OCI-LY3 (cell line): ENCODE measurements around the gene APOO.

Experiments
- H2AFZ ChIP-seq: fragments of 200-600, 300-600 bp; shearing (Covaris generic); 2 replicates; pipeline ENCODE4 v1.6.0; 2014; ENCODE audit warnings: antibody characterized with exemption, low read depth, low read length
- H3K27ac ChIP-seq: fragments of 200-600, 300-600 bp; sonication (generic); 2 replicates; pipeline ENCODE4 v1.5.1; 2014; ENCODE audit warnings: mild to moderate bottlenecking, low read length, moderate library complexity, mixed read lengths
- H3K27me3 ChIP-seq: fragments of 200-600, 300-600 bp; sonication (generic); 2 replicates; pipeline ENCODE4 v1.6.1; 2014; ENCODE audit warnings: low read depth, low read length, mixed read lengths
- H3K36me3 ChIP-seq: fragments of 200-600, 300-600 bp; sonication (generic); replicated peaks from 2 replicates; pipeline ENCODE3; 2014; ENCODE audit warnings: low read depth, low read length, mixed read lengths
- H3K4me1 ChIP-seq: fragments of 300-600, 200-600 bp; sonication (generic); 2 replicates; pipeline ENCODE4 v1.6.1; 2014; ENCODE audit warnings: low read length, mixed read lengths
- H3K4me2 ChIP-seq: fragments of 200-600, 300-600 bp; sonication (generic); 2 replicates; pipeline ENCODE4 v1.6.1; 2014; ENCODE audit warnings: low read length, mixed read lengths
- H3K4me3 ChIP-seq: fragments of 300-600, 200-600 bp; sonication (generic); 2 replicates; pipeline ENCODE4 v1.5.1; 2014; ENCODE audit warnings: antibody characterized with exemption, mild to moderate bottlenecking, low read length, moderate library complexity
- H3K79me2 ChIP-seq: fragments of 300-600, 200-600 bp; shearing (Covaris generic); 2 replicates; pipeline ENCODE4 v1.6.1; 2014; ENCODE audit warnings: mild to moderate bottlenecking, low read length, mixed read lengths
- H3K9ac ChIP-seq: fragments of 300-600, 200-600 bp; shearing (Covaris generic); 2 replicates; pipeline ENCODE4 v1.6.0; 2014; ENCODE audit warnings: mild to moderate bottlenecking, low read length, moderate library complexity
- H3K9me3 ChIP-seq: fragments of 200-600, 300-600 bp; shearing (Covaris generic); 2 replicates; pipeline ENCODE4 v1.6.1; 2014; ENCODE audit warnings: low read length, mixed read lengths; ENCODE audit not compliant: insufficient read depth
- H4K20me1 ChIP-seq: fragments of 200-600, 300-600 bp; sonication (generic); 2 replicates; pipeline ENCODE4 v1.6.1; 2016; ENCODE audit warnings: low read length, mixed read lengths; ENCODE audit not compliant: insufficient read depth
- EZH2phosphoT487 ChIP-seq: fragments of 200-600 bp; shearing (Covaris generic); IDR thresholded peaks from 2 replicates; pipeline ENCODE4 v1.6.1; 2018; ENCODE audit warnings: antibody characterized with exemption, mixed run types, low read depth
- TF ChIP-seq, protein P1 (sequence below): fragments of 200-600, 300-600 bp; sonication (generic); IDR thresholded peaks from 2 replicates; pipeline ENCODE4 v1.5.1; 2014; ENCODE audit warnings: antibody characterized with exemption, low read length, low read depth

APOO gene

DNA sequence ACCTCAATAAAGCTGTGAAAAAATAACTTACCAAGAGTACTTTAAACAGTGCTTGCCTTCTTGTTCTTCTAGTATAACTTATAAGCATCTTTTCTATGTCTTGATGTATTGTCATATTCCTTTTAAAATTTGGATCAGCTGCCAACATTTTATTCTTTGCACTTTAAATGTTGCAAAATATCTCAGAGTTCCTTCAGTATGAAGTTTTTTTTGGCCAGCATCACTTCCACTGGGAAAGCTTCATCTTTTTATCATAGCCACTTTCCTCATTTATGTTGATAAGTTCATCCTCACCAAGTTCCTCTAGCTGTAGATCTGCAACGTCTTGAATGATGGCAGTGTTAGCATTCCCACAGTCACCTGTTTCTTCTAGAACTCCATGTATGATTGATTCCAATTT is 24.3 kb upstream of the APOO start:
- TF ChIP-seq, protein P1, sequence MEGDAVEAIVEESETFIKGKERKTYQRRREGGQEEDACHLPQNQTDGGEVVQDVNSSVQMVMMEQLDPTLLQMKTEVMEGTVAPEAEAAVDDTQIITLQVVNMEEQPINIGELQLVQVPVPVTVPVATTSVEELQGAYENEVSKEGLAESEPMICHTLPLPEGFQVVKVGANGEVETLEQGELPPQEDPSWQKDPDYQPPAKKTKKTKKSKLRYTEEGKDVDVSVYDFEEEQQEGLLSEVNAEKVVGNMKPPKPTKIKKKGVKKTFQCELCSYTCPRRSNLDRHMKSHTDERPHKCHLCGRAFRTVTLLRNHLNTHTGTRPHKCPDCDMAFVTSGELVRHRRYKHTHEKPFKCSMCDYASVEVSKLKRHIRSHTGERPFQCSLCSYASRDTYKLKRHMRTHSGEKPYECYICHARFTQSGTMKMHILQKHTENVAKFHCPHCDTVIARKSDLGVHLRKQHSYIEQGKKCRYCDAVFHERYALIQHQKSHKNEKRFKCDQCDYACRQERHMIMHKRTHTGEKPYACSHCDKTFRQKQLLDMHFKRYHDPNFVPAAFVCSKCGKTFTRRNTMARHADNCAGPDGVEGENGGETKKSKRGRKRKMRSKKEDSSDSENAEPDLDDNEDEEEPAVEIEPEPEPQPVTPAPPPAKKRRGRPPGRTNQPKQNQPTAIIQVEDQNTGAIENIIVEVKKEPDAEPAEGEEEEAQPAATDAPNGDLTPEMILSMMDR, result no peak
- no peak for TF ChIP-seq EZH2phosphoT487
- Histone ChIP-seq H4K20me1 (no peaks in the 10 kb centered on the region), H3K9ac (no peak overlapping the region), H3K36me3 (no peaks in the 10 kb centered on the region), H3K4me2 (no peak overlapping the region), H3K79me2 (no peaks in the 10 kb centered on the region), H3K27ac (no peak overlapping the region), H3K4me1 (peaks cover 8% of the 10 kb centered on the region), H3K27me3 (no peaks in the 10 kb centered on the region), H3K9me3 (no peaks in the 10 kb centered on the region), H3K4me3 (no peak overlapping the region), H2AFZ (no peak overlapping the region)

DNA sequence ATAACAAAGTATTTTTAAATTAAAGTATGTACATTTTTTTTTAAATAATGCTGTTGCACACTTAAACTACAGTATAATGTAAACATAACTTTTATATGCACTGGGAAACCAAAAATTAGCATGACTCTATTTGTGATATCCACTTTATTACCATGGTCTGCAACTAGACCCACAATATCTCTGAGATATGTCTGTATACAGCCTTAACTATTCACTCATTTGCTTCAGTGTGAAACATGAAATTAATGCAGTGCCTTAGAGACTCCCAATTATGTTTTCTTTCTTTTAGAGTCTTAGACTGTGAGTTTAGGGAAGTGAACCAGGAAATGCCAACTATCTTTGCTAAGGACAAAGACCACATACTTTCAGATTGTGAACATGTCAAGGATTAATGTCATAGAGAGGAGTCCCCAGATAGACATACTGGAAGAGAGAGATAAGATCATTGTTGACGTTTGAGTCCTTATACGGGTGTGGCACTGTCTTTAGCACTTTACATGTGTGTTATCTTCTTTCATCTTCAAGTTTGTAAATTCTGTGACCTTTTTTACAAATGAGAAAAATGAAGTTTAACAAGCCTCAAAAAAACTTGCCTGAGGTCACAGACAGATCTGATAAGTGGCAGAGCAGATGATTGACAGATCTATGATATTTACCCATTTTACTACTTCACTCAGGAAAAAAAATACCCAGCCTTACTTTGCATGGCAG is 23.3 kb upstream of the APOO start:
- no peaks in the 10 kb centered on the region for H3K79me2 ChIP-seq
- no peak overlapping the region for H3K27ac ChIP-seq
- H3K4me3 ChIP-seq, result no peak overlapping the region
- H3K27me3 ChIP-seq, result no peaks in the 10 kb centered on the region
- 0 out of 2 replicates have a peak overlapping the region, but pooled peaks have one; percentile 39 for H2AFZ ChIP-seq
- H3K9ac ChIP-seq, result no peak overlapping the region
- peak overlapping the region; percentile 12; the same call in 1 of the 2 replicates for H3K4me2 ChIP-seq
- H3K9me3 ChIP-seq, result no peaks in the 10 kb centered on the region
- H3K4me1 ChIP-seq, result peaks cover 8% of the 10 kb centered on the region
- TF ChIP-seq, protein P1, result no peak
- no peak for TF ChIP-seq EZH2phosphoT487
- H3K36me3 ChIP-seq, result no peaks in the 10 kb centered on the region
- H4K20me1 ChIP-seq, result no peaks in the 10 kb centered on the region

DNA sequence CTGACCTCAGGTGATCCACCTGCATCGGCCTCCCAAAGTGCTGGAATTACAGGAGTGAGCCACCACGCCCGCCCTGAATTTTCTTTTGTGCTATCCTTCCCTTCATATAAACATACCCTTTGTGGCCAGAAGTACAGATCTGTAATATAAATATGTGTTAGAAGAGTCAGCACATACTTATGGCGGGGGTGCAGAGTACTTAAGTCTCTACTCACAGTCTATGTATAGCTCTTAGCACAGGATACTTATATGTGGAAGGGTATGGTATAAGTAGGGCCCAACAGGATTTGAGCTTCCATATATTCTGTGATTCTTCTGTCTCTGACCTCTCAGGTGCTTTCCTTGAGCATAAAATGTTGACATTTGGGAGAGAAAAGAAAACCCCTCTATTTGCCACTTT is 18.3 kb upstream of the APOO start:
- H3K79me2 ChIP-seq, result no peaks in the 10 kb centered on the region
- peaks cover 3% of the 10 kb centered on the region for H3K4me1 ChIP-seq
- TF ChIP-seq EZH2phosphoT487, result no peak
- TF ChIP-seq, protein P1, result no peak
- H3K27me3 ChIP-seq, result no peaks in the 10 kb centered on the region
- no peak overlapping the region for H3K9ac ChIP-seq
- H3K9me3 ChIP-seq, result no peaks in the 10 kb centered on the region
- no peaks in the 10 kb centered on the region for H4K20me1 ChIP-seq
- no peak overlapping the region for H3K27ac ChIP-seq
- no peak overlapping the region for H2AFZ ChIP-seq
- no peak overlapping the region for H3K4me3 ChIP-seq
- H3K4me2 ChIP-seq, result no peak overlapping the region
- H3K36me3 ChIP-seq, result no peaks in the 10 kb centered on the region

DNA sequence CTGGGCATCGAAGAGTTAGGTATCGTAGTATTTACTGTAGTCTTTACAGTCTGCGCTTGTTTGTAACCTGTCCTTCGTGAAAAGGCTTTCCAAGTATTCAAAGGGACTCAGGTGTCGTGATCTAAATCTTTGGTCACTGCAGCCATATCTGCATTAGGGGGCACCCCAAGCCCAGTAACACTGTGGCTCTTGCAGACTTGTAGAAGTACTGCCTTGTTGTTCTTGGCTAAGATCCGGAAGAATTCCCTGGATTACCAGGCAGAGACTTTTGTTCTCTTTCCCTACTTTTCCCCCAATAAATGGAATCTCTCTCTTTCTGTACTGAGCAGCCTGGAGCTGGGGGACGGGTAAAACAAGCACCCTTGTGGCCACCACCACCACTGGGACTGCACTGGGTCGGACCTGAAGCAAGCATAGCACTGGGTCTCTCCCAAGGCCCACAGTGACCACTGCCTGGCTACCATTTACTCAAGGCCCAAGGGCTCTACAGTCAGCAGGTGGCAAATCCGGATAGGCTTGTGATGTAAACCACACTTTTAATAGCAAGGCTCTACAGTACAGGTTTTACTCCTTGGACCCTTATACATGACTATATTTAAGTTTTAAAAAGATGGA is 12.1 kb upstream of the APOO start:
- TF ChIP-seq EZH2phosphoT487, result no peak
- TF ChIP-seq, protein P1, result peak; percentile 22; the same call in 1 of the 2 replicates
- Histone ChIP-seq H3K27ac (no peak overlapping the region), H3K27me3 (no peaks in the 10 kb centered on the region), H3K79me2 (no peaks in the 10 kb centered on the region), H4K20me1 (no peaks in the 10 kb centered on the region), H2AFZ (no peak overlapping the region), H3K4me2 (no peak overlapping the region), H3K9me3 (no peaks in the 10 kb centered on the region), H3K9ac (no peak overlapping the region), H3K4me1 (no peaks in the 10 kb centered on the region), H3K36me3 (no peaks in the 10 kb centered on the region), H3K4me3 (no peak overlapping the region)
